GM18499 (cell line): ENCODE results near the gene PXK.
A peak's percentile ranks its signal among the peaks of the same experiment; 100 is the strongest.
"Not testable (repeated sequence)": the region's sequence is repeated elsewhere in the genome, so short reads cannot be mapped to it uniquely, and the experiment has no call there.

Source experiments
- ATAC-seq: cut with Tn5 transposase; IDR thresholded peaks from one replicate; pipeline ENCODE4 v1.9.1; 2021; ENCODE audit warnings: moderate number of reproducible peaks; ENCODE audit not compliant: insufficient read depth, unreplicated experiment

PXK gene

DNA sequence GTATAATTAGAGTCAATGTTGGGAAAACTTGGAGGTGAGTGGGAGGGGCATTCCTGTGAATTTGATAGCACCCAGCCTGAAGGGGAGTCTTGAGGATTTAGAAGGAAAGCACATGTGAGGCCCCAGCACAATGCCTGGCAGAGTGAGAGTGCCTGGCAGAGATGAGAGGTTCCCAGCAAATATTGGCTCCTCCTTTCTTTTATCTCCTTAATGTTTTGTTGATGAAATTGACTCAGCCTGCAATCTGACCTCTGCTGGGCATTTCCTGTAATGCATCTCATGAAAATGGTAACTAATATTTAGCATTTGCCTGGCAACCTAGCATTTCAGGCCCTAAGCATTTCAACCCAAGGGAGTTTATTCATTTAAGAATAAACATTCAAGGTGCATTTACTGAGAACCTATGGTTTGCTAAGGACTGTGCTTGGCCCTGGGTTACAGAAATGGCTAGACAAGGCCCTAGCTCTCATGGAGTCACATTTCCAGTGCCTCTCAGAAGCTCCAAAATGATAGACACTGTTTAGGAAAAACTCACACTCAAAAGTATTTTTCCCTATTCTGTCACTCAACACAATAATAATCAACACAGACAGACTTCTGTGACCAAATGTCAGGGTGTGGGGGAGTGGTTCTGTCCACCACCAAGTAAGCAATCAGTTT, 82.0 kb downstream of the PXK start:
- ATAC-seq, result no peak

GRCh38 chr3:58416191-58416590, 83.5 kb downstream of the PXK start:
- no peak for ATAC-seq

DNA sequence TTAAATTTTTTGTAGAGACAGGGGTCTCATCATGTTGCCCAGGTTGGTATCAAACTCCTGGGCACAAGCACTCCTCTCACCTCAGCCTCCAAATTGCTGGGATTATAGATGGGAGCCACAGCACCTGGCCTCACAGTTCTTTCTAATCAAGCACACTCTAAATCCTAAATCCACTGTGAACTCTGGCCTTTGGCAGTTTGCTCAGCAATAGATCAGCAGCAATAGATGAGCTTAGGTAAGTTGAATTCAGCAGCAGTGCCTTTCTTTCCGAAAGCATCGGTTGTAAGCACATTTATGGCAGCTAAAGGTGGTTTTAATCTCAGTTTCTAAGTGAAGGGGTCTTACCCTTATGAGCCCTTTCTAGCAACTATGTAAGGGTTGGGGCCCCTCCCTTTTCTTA, 84.4 kb downstream of the PXK start:
- ATAC-seq, result no peak

GRCh38 chr3:58418227-58418626, 85.5 kb downstream of the PXK start:
- no peak for ATAC-seq

- peak; percentile 57 for ATAC-seq
These were observed 87.3 kb downstream of the PXK start for GRCh38 chr3:58419780-58420507.

DNA sequence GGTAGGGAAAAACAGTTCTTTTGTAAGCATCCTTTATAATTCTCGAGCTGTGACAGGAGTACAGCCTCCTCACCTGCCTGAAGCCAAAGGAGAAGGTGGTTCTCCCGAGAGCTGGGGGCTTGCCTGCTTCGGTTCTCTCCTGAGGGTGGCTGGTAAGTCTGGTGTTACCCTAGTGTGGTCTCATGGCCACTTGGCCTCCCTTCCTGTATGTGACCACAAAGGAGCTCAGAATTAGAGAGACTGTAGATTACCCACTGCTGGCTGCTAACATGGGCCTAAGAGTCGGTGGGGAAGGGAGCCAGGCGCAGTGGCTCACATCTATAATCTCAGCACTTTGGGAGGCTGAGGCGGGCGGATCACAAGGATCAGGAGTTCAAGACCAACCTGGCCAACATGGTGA, 88.3 kb downstream of the PXK start:
- ATAC-seq, result no peak

DNA sequence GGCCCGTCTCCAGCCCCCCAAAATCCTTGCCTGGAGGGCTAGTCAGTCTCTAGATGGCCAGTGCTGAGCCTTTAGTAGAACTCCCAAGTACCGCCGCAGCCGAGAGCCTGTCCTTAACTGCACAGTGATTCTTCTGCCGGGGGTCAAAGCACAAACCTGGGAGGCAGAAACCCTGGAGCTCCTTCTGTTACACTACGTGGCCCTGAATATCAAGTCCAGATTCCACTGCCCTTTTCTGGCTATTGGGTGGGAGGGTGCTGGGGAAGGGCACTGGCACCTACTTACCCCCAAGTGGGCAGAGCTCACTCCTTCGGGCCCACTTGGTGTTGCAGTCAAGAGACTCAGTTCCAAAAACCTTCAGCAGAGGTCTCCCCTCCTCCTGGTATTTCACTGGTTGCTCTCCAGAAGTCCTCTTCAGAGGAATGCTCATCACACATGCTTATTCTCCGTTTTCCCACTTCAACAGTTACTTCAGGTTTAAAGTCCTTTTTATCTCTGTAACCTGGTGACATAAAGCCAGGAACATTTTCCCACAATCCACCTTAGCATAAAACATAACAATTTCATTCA, 90.1 kb downstream of the PXK start:
- no peak for ATAC-seq

DNA sequence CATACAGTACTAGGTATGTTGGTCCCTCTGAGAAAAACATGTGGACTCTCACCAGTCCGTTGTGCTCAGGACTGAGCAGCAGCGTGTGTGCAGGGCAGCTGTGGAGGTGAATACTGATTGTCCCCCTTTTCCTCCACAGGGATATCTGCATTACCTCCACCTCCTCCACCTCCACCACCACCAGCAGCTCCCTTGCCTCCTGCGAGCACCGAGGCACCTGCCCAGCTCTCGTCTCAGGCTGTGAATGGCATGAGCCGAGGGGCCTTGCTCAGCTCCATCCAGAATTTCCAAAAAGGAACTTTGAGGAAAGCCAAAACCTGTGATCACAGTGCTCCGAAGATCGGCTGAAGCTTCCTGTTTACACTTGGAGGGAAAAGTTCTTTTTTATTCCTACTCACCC, 91.9 kb downstream of the PXK start:
- no peak for ATAC-seq

GRCh38 chr3:58425782-58426181, 93.1 kb downstream of the PXK start:
- no peak for ATAC-seq

GRCh38 chr3:58427661-58428361, 95.1 kb downstream of the PXK start:
- no peak for ATAC-seq

GRCh38 chr3:58429657-58430056, 97.0 kb downstream of the PXK start:
- no peak for ATAC-seq

GRCh38 chr3:58432905-58433304, 100.2 kb downstream of the PXK start:
- ATAC-seq, result no peak

- ATAC-seq, result peak; percentile 72
These were observed 100.9 kb downstream of the PXK start, which contains the start of gene PDHB for GRCh38 chr3:58433400-58434167. Gene PDHB, minus strand, starts transcription at chr3:58433832. Its CDS starts 23 bp downstream, at chr3:58433809.

DNA sequence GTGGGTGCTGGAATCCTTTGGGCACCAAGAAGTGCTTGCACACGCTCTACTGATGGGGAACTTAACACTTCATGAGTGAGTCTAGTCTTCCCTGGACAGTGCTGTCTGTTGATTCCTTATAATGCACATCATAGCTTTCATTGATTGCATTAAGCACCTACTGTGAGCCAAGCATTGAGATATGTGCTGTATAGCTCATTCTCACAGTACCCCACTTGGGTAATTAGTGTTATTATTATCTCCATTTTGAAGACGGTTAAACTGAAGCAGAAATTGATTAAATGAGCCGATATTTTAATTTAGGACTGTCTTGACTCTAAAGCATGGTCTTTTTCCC, 101.4 kb downstream of the PXK start:
- no peak for ATAC-seq

GRCh38 chr3:58434511-58434910, 101.8 kb downstream of the PXK start:
- no peak for ATAC-seq

DNA sequence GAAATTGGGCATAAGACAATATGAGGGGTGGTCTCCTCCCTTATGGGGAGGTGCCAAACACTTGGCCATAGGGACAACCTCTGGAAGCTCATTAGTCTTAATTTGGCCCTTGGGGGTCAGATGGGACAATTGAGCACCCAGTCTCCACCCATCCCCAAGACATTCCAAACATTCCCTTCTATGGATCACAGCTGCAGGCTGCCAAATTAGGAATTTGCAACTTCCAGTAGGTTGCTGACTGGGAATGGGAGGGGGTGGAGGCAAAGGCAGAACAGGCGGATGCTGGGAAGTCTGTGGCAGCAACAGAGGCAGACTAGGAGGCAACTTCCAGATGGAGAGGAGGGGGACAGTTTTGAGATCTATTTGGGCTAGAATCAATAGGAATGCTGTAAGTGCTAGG, 102.3 kb downstream of the PXK start:
- ATAC-seq, result no peak

- not testable (repeated sequence) for ATAC-seq
These were observed 104.6 kb downstream of the PXK start for GRCh38 chr3:58437276-58437675.

DNA sequence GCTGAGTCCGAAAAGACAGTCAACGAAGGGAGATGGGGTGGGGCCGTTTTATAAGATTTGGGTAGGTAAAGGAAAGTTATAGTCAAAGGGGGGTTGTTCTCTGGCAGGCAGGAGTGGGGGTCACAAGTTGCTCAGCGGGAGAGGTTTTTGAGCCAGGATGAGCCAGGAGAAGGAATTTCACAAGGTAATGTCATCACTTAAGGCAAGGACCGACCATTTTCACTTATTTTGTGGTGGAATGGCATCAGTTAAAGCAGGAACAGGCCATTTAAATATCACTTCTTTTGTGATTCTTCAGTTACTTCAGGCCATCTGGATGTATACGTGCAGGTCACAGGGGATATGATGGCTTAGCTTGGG, 108.3 kb downstream of the PXK start:
- not testable (repeated sequence) for ATAC-seq

- no peak for ATAC-seq
These were observed 109.1 kb downstream of the PXK start for GRCh38 chr3:58441514-58442450.
